Mesendoderm (in vitro differentiated cells): ENCODE results near the gene XDH.

Experiments
- DNase-seq: peaks from one replicate; pipeline ENCODE4 v3.0.0; 2013
- H2AK5ac ChIP-seq: 2 replicates; pipeline ENCODE4 v1.6.1; 2013; ENCODE audit warnings: low read length, inconsistent platforms
- H2BK120ac ChIP-seq: 2 replicates; pipeline ENCODE4 v1.6.1; 2013; ENCODE audit warnings: low read depth, mild to moderate bottlenecking, low read length, moderate library complexity, mixed read lengths
- H2BK15ac ChIP-seq: replicated peaks from 2 replicates; pipeline ENCODE4 v1.6.1; 2013; ENCODE audit warnings: low read depth, mild to moderate bottlenecking, moderate library complexity
- H2BK5ac ChIP-seq: 2 replicates; pipeline ENCODE4 v1.6.1; 2013; ENCODE audit warnings: low read length, inconsistent platforms
- H3K18ac ChIP-seq: 2 replicates; pipeline ENCODE4 v1.6.1; 2013; ENCODE audit warnings: mild to moderate bottlenecking, low read length, mixed read lengths
- H3K23ac ChIP-seq: one replicate; pipeline ENCODE4 v1.6.1; 2013; ENCODE audit warnings: low read length
- H3K27ac ChIP-seq: 2 replicates; pipeline ENCODE4 v1.5.1; 2013; ENCODE audit warnings: low read depth, mild to moderate bottlenecking, inconsistent platforms, low read length, moderate library complexity
- H3K27me3 ChIP-seq: 2 replicates; pipeline ENCODE4 v1.6.1; 2013; ENCODE audit warnings: low read length, control low read depth, mild to moderate bottlenecking, inconsistent platforms; ENCODE audit not compliant: insufficient read depth, poor library complexity
- H3K36me3 ChIP-seq: 2 replicates; pipeline ENCODE4 v1.6.1; 2013; ENCODE audit warnings: low read length, inconsistent platforms; ENCODE audit not compliant: control insufficient read depth, insufficient read depth
- H3K4ac ChIP-seq: one replicate; pipeline ENCODE4 v1.6.1; 2013; ENCODE audit warnings: low read depth, mild to moderate bottlenecking, low read length, moderate library complexity
- H3K4me1 ChIP-seq: 2 replicates; pipeline ENCODE4 v1.6.1; 2013; ENCODE audit warnings: low read depth, low read length, inconsistent platforms; ENCODE audit not compliant: control insufficient read depth
- H3K4me2 ChIP-seq: 2 replicates; pipeline ENCODE4 v1.6.1; 2013; ENCODE audit warnings: low read length
- H3K4me3 ChIP-seq: 2 replicates; pipeline ENCODE4 v1.5.1; 2013; ENCODE audit warnings: mild to moderate bottlenecking, low read length
- H3K56ac ChIP-seq: one replicate; pipeline ENCODE4 v1.6.1; 2013; ENCODE audit warnings: low read length
- H3K79me1 ChIP-seq: 2 replicates; pipeline ENCODE4 v1.6.1; 2013; ENCODE audit warnings: low read length, inconsistent platforms
- H3K79me2 ChIP-seq: 2 replicates; pipeline ENCODE4 v1.6.1; 2013; ENCODE audit warnings: mild to moderate bottlenecking, low read length; ENCODE audit not compliant: control insufficient read depth, insufficient read depth
- H3K9ac ChIP-seq: 2 replicates; pipeline ENCODE4 v1.6.1; 2013; ENCODE audit warnings: low read length, inconsistent platforms
- H4K5ac ChIP-seq: one replicate; pipeline ENCODE4 v1.6.1; 2013; ENCODE audit warnings: low read length
- H4K8ac ChIP-seq: one replicate; pipeline ENCODE4 v1.6.1; 2013; ENCODE audit warnings: low read depth, mild to moderate bottlenecking, control low read depth, low read length, moderate library complexity
- WGBS: extraction: QIAGEN DNeasy Blood & Tissue Kit; methylation state at CpG from one replicate; pipeline ENCODE4 v1.1.7; 2013; ENCODE audit warnings: low lambda C conversion rate, missing lambda C conversion rate; ENCODE audit not compliant: insufficient coverage; ENCODE audit errors: extremely low coverage; 5-methylcytosine and 5-hydroxymethylcytosine counted together

XDH gene

GRCh38 chr2:31299547-31299946, 115.0 kb downstream of the XDH start:
- H3K4me2 ChIP-seq, result no peak overlapping the region
- no peak overlapping the region for H3K56ac ChIP-seq
- WGBS, result no CpG with 5 or more reads among the region's 4 CpGs

GRCh38 chr2:31297751-31298150, 116.8 kb downstream of the XDH start:
- DNase-seq, result no peak
- Histone ChIP-seq H3K4ac (no peak overlapping the region), H3K4me1 (peaks cover 11% of the 10 kb centered on the region), H3K79me1 (no peaks in the 10 kb centered on the region), H2BK5ac (no peak overlapping the region), H2BK15ac (no peak overlapping the region), H3K4me2 (no peak overlapping the region), H3K27ac (no peak overlapping the region), H2AK5ac (no peak overlapping the region), H3K56ac (no peak overlapping the region), H3K23ac (no peak overlapping the region), H3K79me2 (no peaks in the 10 kb centered on the region), H3K18ac (peak overlapping the region; percentile 1), H3K9ac (no peak overlapping the region), H3K36me3 (no peaks in the 10 kb centered on the region), H3K4me3 (no peak overlapping the region), H3K27me3 (no peaks in the 10 kb centered on the region), H2BK120ac (peak overlapping the region; percentile 29), H4K8ac (no peak overlapping the region), H4K5ac (no peak overlapping the region)
- WGBS, result no CpG with 5 or more reads among the region's 1 CpG

More at GRCh38 chr2:31299547-31299946, 115.0 kb downstream of the XDH start:
- H3K79me1 ChIP-seq, result no peaks in the 10 kb centered on the region
- no peak overlapping the region for H2AK5ac ChIP-seq
- peak; percentile 82 for DNase-seq
- no peak overlapping the region for H3K4me3 ChIP-seq
- H4K8ac ChIP-seq, result no peak overlapping the region
- no peak overlapping the region for H2BK15ac ChIP-seq
- no peaks in the 10 kb centered on the region for H3K36me3 ChIP-seq
- no peak overlapping the region for H3K23ac ChIP-seq
- no peak overlapping the region for H4K5ac ChIP-seq
- no peaks in the 10 kb centered on the region for H3K79me2 ChIP-seq
- no peak overlapping the region for H3K27ac ChIP-seq
- H2BK120ac ChIP-seq, result no peak overlapping the region
- no peak overlapping the region for H3K4ac ChIP-seq
- H3K4me1 ChIP-seq, result peaks cover 9% of the 10 kb centered on the region
- no peak overlapping the region for H3K18ac ChIP-seq
- H3K27me3 ChIP-seq, result no peaks in the 10 kb centered on the region
- H3K9ac ChIP-seq, result no peak overlapping the region
- no peak overlapping the region for H2BK5ac ChIP-seq

- H4K5ac ChIP-seq, result no peak overlapping the region
- H3K56ac ChIP-seq, result peak overlapping the region; percentile 62
- peaks cover 11% of the 10 kb centered on the region for H3K4me1 ChIP-seq
- no peak overlapping the region for H3K27ac ChIP-seq
- H3K79me1 ChIP-seq, result no peaks in the 10 kb centered on the region
- H2BK15ac ChIP-seq, result no peak overlapping the region
- H2BK120ac ChIP-seq, result peak overlapping the region; percentile 7
- H3K4ac ChIP-seq, result no peak overlapping the region
- no peak overlapping the region for H4K8ac ChIP-seq
- no peak overlapping the region for H3K9ac ChIP-seq
- no peak for DNase-seq
- no peaks in the 10 kb centered on the region for H3K27me3 ChIP-seq
- peak overlapping the region; percentile 83 for H3K18ac ChIP-seq
- H3K4me2 ChIP-seq, result no peak overlapping the region
- H3K23ac ChIP-seq, result no peak overlapping the region
- H3K36me3 ChIP-seq, result no peaks in the 10 kb centered on the region
- H2BK5ac ChIP-seq, result no peak overlapping the region
- H3K79me2 ChIP-seq, result no peaks in the 10 kb centered on the region
- no peak overlapping the region for H3K4me3 ChIP-seq
- no CpG with 5 or more reads among the region's 8 CpGs for WGBS
- H2AK5ac ChIP-seq, result no peak overlapping the region
Measured at GRCh38 chr2:31296641-31297287, 117.8 kb downstream of the XDH start.

GRCh38 chr2:31294196-31294595, 120.3 kb downstream of the XDH start:
- H4K8ac ChIP-seq, result no peak overlapping the region
- H3K23ac ChIP-seq, result no peak overlapping the region
- no peak overlapping the region for H3K27ac ChIP-seq
- no peak overlapping the region for H3K4me3 ChIP-seq
- H2BK5ac ChIP-seq, result no peak overlapping the region
- no peak overlapping the region for H2AK5ac ChIP-seq
- H3K56ac ChIP-seq, result peak overlapping the region; percentile 22
- DNase-seq, result peak; percentile 61
- no peak overlapping the region for H3K4ac ChIP-seq
- no peaks in the 10 kb centered on the region for H3K79me2 ChIP-seq
- no peak overlapping the region for H4K5ac ChIP-seq
- H3K36me3 ChIP-seq, result no peaks in the 10 kb centered on the region
- no peak overlapping the region for H3K9ac ChIP-seq
- H2BK15ac ChIP-seq, result no peak overlapping the region
- H3K4me2 ChIP-seq, result no peak overlapping the region
- H3K79me1 ChIP-seq, result no peaks in the 10 kb centered on the region
- no peak overlapping the region for H2BK120ac ChIP-seq
- H3K27me3 ChIP-seq, result no peaks in the 10 kb centered on the region
- H3K4me1 ChIP-seq, result peaks cover 11% of the 10 kb centered on the region
- WGBS, result no CpG with 5 or more reads among the region's 1 CpG
- H3K18ac ChIP-seq, result no peak overlapping the region

GRCh38 chr2:31287654-31288053, 126.9 kb downstream of the XDH start:
- no CpG with 5 or more reads among the region's 2 CpGs for whole genome bisulfite sequencing
- H4K5ac ChIP-seq, result no peak overlapping the region

More at GRCh38 chr2:31287654-31288053, 126.9 kb downstream of the XDH start:
- Histone ChIP-seq H2BK5ac (no peak overlapping the region), H3K4me2 (no peak overlapping the region), H3K79me2 (no peaks in the 10 kb centered on the region), H4K8ac (no peak overlapping the region), H3K23ac (no peak overlapping the region), H3K56ac (no peak overlapping the region), H3K4me1 (peaks cover 4% of the 10 kb centered on the region), H3K27ac (no peak overlapping the region), H3K36me3 (no peaks in the 10 kb centered on the region), H3K79me1 (no peaks in the 10 kb centered on the region), H3K9ac (no peak overlapping the region), H3K4me3 (no peak overlapping the region), H2BK120ac (no peak overlapping the region), H2BK15ac (no peak overlapping the region), H3K27me3 (no peaks in the 10 kb centered on the region), H3K18ac (no peak overlapping the region), H2AK5ac (no peak overlapping the region), H3K4ac (no peak overlapping the region)
- peak; percentile 60 for DNase-seq
